Measurements from ENCODE around the gene SRRD. TPM values are rescaled to one million over a fixed set of nuclear protein-coding genes. Genes with fewer than 3 reads are reported as not detected.

SRRD gene
- total and polyA plus RNA-seq, 12 donors: 10.3 to 261 (median 17.1) TPM

- TF ChIP-seq POLR2A (IDR thresholded peaks at IDR 0.05): no peak
- TF ChIP-seq CTCF (IDR thresholded peaks at IDR 0.05): no peak
- peaks cover 0 to 14% of the 10 kb centered on the region in 2 donors for H3K36me3 ChIP-seq (replicated peaks in 1 of 2)
- no peaks in the 10 kb centered on the region for H3K27me3 ChIP-seq
- no peak overlapping the region for H3K27ac ChIP-seq
- no peak overlapping the region for H3K4me3 ChIP-seq
- no peaks in the 10 kb centered on the region for H3K4me1 ChIP-seq (replicated peaks in 1 of 2)
- H3K9me3 ChIP-seq (replicated peaks in 1 of 3): no peaks in the 10 kb centered on the region
- 84 to 89% (median 86%) methylated on average over 17 of the region's 17 CpGs for whole genome bisulfite sequencing, 4 donors
- intact Hi-C loops (cut with DNase I): no loop called here
- no peak for DNase-seq
Observed at GRCh38 chr22:26446808-26447515, 36.7 kb upstream of the SRRD start.

GRCh38 chr22:26447584-26448329 lies 35.9 kb upstream of the SRRD start:
- 76 to 82% (median 79%) methylated on average over 15 of the region's 15 CpGs for WGBS, 4 donors
- H3K4me3 ChIP-seq: no peak overlapping the region
- intact Hi-C loops (cut with DNase I): no loop called here
- H3K36me3 ChIP-seq (replicated peaks in 1 of 2): peaks cover 0 to 22% of the 10 kb centered on the region in 2 donors
- TF ChIP-seq CTCF (IDR thresholded peaks at IDR 0.05) (no peak), POLR2A (IDR thresholded peaks at IDR 0.05) (no peak)
- H3K9me3 ChIP-seq (replicated peaks in 1 of 3): no peaks in the 10 kb centered on the region
- no peaks in the 10 kb centered on the region for H3K27me3 ChIP-seq
- no peaks in the 10 kb centered on the region for H3K4me1 ChIP-seq (replicated peaks in 1 of 2)
- DNase-seq: no peak
- no peak overlapping the region for H3K27ac ChIP-seq

- no peaks in the 10 kb centered on the region for H3K9me3 ChIP-seq (replicated peaks in 1 of 3)
- DNase-seq: no peak
- no peaks in the 10 kb centered on the region for H3K27me3 ChIP-seq
- 72 to 85% (median 75%) methylated on average over 3 to 5 of the region's 5 CpGs for WGBS, 4 donors
- no peak overlapping the region for H3K27ac ChIP-seq
- intact Hi-C loops (cut with DNase I): no loop called here
- H3K36me3 ChIP-seq (replicated peaks in 1 of 2): peaks cover 0 to 27% of the 10 kb centered on the region in 2 donors
- no peak for TF ChIP-seq CTCF (IDR thresholded peaks at IDR 0.05)
- TF ChIP-seq POLR2A (IDR thresholded peaks at IDR 0.05): no peak
- no peaks in the 10 kb centered on the region for H3K4me1 ChIP-seq (replicated peaks in 1 of 2)
- no peak overlapping the region for H3K4me3 ChIP-seq
Observed at GRCh38 chr22:26448334-26448733, 35.3 kb upstream of the SRRD start.

- WGBS, 4 donors: 73 to 87% (median 84%) methylated on average over 6 of the region's 6 CpGs
- H3K4me1 ChIP-seq (replicated peaks in 1 of 2): no peaks in the 10 kb centered on the region
- no peaks in the 10 kb centered on the region for H3K9me3 ChIP-seq (replicated peaks in 1 of 3)
- no peak overlapping the region for H3K4me3 ChIP-seq
- no peak overlapping the region for H3K27ac ChIP-seq
- H3K27me3 ChIP-seq: no peaks in the 10 kb centered on the region
- DNase-seq: no peak
- peaks cover 0 to 33% of the 10 kb centered on the region in 2 donors for H3K36me3 ChIP-seq (replicated peaks in 1 of 2)
- TF ChIP-seq CTCF (IDR thresholded peaks at IDR 0.05): no peak
- intact Hi-C loops (cut with DNase I): no loop called here
Observed at GRCh38 chr22:26448941-26449340, 34.7 kb upstream of the SRRD start.

All from adrenal gland (tissue), 12 donors.